HG02798 (cell line): Measurements from ENCODE around the gene VPREB3.

Experiments
- ATAC-seq: cut with Tn5 transposase; IDR thresholded peaks from one replicate; pipeline ENCODE4 v1.9.1; 2021; ENCODE audit warnings: mild to moderate bottlenecking; ENCODE audit not compliant: unreplicated experiment, poor library complexity

VPREB3 gene

GRCh38 chr22:23705358-23705757 is 48.9 kb downstream of the VPREB3 start:
- ATAC-seq = no peak

GRCh38 chr22:23704829-23705228 is 49.4 kb downstream of the VPREB3 start:
- ATAC-seq = no peak

- no peak for ATAC-seq
Observed at GRCh38 chr22:23704062-23704461, 50.2 kb downstream of the VPREB3 start.
